ENCODE measurements around the gene SNN. TPM values are rescaled to one million over a fixed set of nuclear protein-coding genes. Genes with fewer than 3 reads are reported as not detected.

SNN gene
- total RNA-seq, 1 donor from 2014 or later, result 23.2 TPM

- DNase-seq (ENCODE audit: low read depth in 2 of 2), result no peak
Observed at GRCh38 chr16:11635113-11635652, 33.1 kb upstream of the SNN start.

- no peak for DNase-seq (ENCODE audit: low read depth in 2 of 2)
Observed at GRCh38 chr16:11635679-11636171, 32.5 kb upstream of the SNN start.

- DNase-seq (ENCODE audit: low read depth in 2 of 2), result no peak
Observed at GRCh38 chr16:11636172-11636721, 32.0 kb upstream of the SNN start.

- no peak for DNase-seq (ENCODE audit: low read depth in 2 of 2)
Observed at GRCh38 chr16:11637320-11637719, 30.9 kb upstream of the SNN start.

GRCh38 chr16:11638140-11638539, 30.1 kb upstream of the SNN start:
- no peak for DNase-seq (ENCODE audit: low read depth in 2 of 2)

GRCh38 chr16:11639008-11639562, 29.2 kb upstream of the SNN start:
- no peak for DNase-seq (ENCODE audit: low read depth in 2 of 2)

GRCh38 chr16:11639925-11640899, 28.0 kb upstream of the SNN start:
- DNase-seq (ENCODE audit: low read depth in 2 of 2), result peak; percentile 65 to 82

- DNase-seq (ENCODE audit: low read depth in 2 of 2), result peak; percentile 48 to 65
Observed at GRCh38 chr16:11640987-11641817, 27.1 kb upstream of the SNN start.

GRCh38 chr16:11642765-11643116, 25.5 kb upstream of the SNN start:
- no peak for DNase-seq (ENCODE audit: low read depth in 2 of 2)

- DNase-seq (ENCODE audit: low read depth in 2 of 2), result no peak
Observed at GRCh38 chr16:11649276-11649675, 19.0 kb upstream of the SNN start.

- no peak for DNase-seq (ENCODE audit: low read depth in 2 of 2)
Observed at GRCh38 chr16:11650641-11651591, 17.3 kb upstream of the SNN start.

GRCh38 chr16:11651796-11652195, 16.5 kb upstream of the SNN start:
- no peak for DNase-seq (ENCODE audit: low read depth in 2 of 2)

- no peak for DNase-seq (ENCODE audit: low read depth in 2 of 2)
Observed at GRCh38 chr16:11655655-11656054, 12.6 kb upstream of the SNN start.

GRCh38 chr16:11657556-11657955, 10.7 kb upstream of the SNN start:
- DNase-seq (ENCODE audit: low read depth in 2 of 2), result no peak

GRCh38 chr16:11658896-11659708, 9.2 kb upstream of the SNN start:
- no peak for DNase-seq (ENCODE audit: low read depth in 2 of 2)

- DNase-seq (ENCODE audit: low read depth in 2 of 2), result no peak
Observed at GRCh38 chr16:11660565-11660964, 7.7 kb upstream of the SNN start.

- no peak for DNase-seq (ENCODE audit: low read depth in 2 of 2)
Observed at GRCh38 chr16:11662582-11662981, 5.7 kb upstream of the SNN start.

- DNase-seq (ENCODE audit: low read depth in 2 of 2), result no peak
Observed at GRCh38 chr16:11665071-11665491, 3.2 kb upstream of the SNN start.

Measured in lung microvascular endothelial cell (primary cell).